NOMO-1 (cell line): ENCODE measurements around the gene SH2B3.
"Not testable (repeated sequence)": the region's sequence is repeated elsewhere in the genome, so short reads cannot be mapped to it uniquely, and the experiment has no call there.

Source experiments
- DNase-seq, 2 experiments: peaks; one replicate each; lab custom pipeline; 2025; ENCODE audit not compliant: unreplicated experiment in 2 of 2; lab: John Stamatoyannopoulos, UW

Gene SH2B3

DNA sequence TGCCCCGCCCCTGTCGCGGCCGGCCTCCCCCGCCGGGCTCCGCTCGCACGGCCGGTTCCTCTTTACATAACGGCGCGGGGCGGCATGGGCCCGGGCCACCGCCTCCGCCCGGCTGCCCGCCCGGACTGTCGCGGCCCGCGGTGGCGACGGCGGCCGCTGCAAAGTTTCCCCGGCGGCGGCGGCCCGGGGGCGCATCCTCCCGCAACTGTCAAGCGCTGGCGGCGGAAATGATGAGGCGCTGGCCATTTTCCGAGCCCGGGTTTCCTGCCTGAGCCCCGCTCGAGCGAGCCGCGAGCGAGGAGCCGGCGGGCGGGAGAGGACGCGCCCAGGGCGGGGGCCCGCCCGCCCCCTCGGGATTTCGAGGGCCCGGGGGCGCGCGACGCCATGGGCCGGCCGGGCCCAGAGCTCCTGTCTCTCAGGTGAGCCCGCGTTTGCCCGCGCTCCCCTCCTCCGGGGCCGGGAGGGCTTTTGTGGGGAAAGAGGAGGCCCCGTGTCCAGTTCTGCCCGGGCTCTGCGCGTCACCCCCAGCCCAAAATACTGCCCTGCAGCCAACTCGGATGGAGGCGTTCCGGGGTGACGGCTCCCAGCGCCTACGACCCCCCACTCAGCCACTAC, at the start of gene SH2B3:
SH2B3 (plus strand) TSS at position 65 of the 615 bp plus-strand sequence. CDS start 12,223 bp downstream, outside the sequence.
- no peak for DNase-seq

DNA sequence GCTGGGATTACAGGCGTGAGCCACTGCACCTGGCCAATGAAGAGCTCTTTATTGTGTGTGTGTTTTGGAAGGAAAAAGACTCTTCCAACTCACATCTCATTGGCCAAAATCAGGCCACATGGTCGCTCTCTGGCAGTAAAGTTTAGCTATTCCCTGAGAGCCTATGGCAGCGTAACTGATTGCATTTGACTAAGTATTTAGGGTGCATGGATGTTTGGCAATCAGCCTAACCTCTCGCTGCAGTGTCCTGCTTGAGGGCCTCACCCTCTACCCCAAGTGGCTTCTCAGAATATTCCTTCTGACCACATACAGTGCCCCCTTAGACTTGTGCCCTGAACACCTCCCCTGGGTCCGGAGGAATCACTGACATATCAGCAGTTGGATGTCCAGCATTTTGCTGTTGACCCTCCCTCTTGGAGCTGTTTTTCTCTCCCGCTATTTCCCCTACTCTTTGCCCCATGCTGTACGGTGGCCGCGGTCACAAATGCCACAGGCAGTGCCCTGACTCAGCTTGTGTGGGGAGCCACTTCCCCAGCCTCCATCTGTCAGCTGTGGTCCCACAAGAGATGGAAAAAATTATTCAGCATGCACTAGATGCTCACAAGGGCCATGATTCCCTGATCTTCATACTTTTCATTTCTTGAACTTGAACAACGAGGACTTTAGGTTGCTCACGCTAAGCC, 46.4 kb upstream of the SH2B3 start:
- DNase-seq, result peak in 1 of 2 experiments; percentile 49

DNA sequence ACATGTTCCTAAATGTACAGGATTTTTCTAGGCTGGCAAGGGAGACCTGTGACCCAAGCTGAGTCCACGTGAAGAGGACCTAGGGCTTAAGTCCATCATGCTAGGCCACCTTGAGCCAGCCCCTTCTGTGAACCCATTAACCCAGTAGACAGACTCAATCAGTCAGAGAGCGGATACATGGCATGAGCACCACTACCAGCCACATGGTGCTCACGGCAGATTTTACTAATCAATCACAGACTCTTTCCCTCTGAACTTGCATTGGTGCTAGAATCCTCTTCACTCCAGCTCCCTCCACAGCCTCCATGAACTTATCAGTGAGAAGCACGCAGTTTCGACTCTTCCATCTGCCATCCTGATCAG, 45.8 kb upstream of the SH2B3 start:
- no peak for DNase-seq

DNA sequence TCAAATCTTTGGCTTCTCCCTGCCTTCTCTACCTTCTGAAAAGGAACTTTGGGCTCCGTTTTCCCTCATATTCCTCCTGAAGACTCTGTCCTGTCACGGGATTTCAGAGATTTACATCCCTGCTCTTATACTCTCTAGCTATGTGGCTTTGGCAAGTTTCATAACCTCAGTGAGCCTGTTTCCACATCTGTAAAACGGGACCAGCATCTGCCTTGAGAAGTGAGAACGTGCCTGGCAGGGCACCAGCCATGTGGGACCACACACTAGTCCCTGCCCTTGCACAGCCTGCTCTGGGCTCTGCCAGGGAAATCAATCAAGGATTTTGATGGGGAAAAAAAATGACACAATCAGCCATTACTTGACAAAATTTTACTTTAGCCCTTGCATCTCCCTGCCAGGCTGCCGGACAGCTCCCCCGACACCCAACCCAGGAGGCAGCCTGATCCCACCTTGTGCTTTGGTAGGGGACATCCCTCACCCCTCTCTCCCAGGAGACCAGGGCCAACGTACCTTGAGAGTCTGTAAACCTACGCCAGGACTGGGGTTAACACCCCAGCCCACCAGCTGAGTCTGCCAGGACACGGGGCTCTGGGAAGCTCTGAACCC, 45.3 kb upstream of the SH2B3 start:
- no peak for DNase-seq

DNA sequence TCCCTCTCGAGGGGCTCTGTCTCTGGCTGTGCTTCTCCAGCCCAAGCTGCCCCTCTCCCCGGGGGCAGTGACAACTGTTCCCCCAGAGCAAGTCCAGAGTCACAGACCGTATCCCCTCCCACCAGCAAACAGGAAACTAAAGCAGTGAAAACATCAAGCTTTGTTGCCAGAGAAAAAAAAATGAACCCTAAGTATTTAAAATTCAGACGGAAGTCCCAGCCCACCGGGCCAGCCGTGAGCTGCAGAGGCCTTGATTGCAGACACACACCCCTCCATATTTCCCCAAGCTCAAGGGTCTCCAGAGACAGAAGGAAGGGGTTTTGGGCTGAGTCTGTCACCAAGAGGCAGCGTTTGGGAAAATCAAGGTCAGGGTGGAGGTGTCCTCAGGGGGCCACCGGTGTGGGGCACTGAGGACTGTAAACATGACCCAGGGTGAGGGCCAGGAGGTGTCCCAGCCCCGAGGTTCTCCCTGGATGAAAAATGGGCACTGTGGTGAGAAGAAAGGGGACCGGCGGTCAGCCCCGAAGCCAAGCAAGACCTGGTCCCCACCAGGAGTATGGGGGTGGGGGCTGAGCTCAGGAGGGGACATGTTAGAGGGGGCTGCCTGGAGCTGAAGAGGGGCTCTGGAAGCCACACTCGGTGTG, 44.5 kb upstream of the SH2B3 start:
- no peak for DNase-seq

DNA sequence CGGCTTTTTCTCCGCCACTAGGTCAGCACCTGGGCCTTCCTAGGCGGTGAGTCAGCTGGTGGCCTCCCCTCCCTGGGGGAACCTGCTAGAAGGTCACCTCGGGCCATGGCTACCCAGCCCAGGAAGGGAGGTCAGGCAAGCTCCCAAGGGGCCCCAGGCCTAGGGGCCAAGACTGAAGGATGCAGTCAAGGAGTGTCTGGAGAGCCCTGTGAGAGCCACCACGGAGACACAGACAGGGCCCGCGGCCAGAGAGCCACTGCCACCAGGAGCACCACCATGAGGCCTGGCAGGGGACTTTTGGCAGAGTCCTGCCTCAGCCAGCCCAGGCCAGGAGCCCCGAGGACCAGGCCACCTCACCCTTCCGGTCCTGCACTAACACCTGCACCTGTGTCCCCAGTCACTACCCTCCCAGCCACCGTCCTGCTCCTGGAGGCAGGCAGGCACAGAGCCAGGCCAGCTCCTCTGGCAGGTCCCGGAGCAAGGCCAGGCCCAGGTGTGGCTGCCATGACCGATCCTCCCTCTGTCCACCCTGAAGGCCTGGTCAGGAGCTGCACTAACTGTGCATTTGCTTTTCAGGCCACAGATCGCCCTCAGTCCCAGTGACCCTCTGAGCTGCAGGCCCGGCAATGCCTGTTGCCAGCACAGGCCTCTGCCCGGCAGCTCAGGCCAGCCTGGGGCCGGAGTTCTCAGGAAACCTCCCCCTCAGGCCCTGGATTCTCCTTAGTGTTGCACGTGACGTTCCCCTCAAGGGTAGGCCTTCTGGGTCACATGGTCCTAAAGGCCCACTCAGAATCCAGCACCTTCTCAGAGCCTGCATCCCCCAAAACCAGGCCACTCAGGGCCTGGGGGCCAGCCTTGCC, 43.8 kb upstream of the SH2B3 start:
- DNase-seq, result no peak

DNA sequence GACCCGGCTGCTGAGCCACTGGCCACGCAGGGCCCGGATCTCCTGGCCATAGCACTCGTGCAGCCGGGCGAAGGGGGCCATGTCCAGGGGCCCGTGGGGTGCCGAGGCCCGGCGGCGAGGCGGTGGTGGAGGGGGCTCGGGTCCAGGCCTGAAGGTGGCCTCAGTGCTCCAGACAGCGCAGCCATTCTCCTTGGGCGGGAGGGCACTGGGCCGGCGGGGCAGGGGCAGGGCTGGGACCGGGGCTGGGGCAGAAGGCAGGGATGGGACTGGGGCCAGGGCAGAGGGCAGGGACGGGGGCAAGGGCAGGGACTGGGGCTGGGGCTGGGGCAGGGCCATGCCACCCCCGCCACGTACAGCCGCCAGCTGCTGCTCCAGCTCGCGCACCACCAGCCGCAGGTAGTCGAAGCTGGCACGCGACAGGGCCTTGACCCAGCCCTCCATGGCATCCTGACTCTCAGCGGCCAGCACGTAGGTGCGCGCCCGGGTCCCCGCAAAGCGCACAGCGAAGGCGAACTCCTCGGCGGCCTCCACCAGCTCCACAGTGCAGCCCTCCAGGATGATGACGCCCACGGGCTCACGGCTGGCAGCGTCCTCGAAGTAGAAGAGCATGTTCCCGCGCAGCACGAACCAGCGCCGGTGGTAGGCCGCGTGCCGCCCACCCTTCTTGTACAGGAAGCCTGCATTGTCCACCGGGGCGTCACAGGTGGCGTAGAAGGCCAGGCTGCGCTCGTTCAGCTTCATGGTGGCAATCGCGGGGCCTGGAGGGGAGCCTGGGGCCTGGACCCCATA, 42.8 kb upstream of the SH2B3 start:
- no peak for DNase-seq

DNA sequence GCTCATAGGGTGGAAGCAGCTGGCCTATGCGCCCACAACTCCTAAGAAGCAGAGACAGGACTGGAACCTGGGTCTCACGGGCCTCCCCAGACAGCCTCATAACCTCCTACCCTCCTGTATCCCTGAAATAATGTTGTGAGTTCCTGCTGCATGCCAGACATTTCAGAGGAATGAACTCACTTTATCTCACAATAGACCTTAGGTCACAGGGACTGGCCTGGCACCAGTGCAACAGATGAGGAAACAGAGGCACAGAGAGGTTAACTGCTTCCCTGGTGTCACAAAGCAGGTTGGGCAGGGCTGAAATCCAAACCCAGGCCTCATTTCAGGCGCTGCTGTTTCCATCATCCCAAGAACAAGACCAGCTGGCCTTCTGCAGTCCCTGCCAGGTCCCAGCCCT, 42.1 kb upstream of the SH2B3 start:
- DNase-seq, result no peak

DNA sequence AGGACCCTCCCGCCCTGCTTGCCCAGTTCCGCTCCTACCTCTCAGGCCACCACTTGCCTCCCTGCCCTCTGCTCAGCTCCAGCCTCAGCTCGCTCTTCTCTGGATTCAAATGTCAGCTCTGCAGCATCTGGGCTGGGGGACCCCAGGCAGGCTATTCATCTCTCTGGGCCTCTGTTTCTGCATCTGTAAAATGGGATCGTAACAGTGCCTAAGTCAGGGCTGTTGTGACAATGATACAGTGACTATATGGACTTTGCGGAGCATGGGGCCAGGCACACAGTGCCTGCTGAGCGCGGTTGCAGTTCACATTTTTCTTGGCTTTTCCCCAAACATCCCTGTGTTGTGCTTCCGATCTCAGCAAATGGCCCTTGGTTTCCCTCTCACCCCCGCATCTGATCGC, 39.6 kb upstream of the SH2B3 start:
- DNase-seq, result no peak

DNA sequence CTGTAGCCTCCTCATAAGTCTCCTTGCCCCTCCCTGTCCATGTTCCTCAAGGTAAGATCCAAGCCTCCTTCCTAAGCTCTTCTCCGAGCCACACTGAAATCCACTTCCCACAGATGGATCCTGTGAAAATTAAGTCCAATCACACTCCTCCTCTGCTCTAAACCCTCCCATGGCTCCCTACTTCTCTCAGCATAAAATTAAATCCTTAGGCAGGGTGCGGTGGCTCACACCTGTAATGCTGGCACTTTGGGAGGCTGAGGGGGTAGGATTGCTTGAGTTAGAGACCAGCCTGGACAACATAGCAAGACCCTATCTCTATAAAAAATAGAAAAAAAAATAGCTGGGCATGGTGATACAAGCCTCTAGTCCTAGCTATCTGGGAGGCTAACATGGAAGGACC, 39.1 kb upstream of the SH2B3 start:
- DNase-seq, result no peak

DNA sequence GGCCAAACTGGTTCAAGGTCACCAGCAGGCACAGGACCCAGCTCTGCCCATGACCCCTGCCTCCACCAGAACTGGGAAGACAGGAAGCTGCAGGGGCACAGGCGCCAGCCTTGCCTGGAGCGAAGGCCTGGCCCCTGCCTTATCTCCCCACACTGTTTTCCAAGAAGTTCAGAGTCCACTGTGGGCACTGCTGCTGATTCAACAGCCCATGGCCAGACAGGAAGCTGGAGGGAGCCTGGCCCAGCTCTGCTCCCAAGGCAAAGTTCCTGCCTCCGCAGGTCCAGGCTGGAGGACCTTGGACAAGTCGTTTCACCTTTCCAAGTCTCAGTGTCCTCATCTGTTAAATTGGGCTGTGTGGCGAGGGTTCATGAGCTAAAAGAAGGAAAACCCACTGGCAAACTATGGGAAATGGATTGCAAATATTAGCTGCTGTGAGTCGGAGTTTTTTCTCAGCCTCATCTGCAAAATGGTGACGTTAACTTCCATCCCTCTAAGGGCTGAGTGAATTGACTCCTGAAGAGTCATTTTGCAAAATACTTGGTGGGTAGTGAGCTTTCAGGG, 38.0 kb upstream of the SH2B3 start:
- no peak for DNase-seq

DNA sequence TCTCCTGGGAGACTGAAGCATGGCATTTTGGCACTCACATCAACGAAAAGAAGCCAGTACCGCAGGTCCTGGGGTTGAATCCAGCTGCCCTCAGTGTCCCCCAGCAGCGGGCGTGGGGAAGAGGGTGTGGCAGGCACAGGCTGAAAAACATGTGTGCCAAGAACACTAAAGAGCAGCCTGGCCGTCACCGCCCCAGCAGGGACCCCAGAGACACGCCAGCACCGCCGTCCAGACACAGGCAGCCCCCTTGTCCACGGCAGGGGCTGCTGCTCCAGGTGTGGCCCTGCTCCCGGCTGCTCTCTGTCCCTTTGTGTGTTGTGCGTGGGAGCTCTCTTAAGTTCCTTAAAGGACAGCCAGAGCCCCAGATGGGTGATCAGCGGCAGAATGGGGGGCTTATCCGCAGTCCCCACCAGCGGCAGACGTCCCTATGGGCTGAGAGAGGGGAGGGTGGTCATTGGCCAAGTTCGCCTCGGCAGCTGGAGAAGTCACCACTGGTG, 37.4 kb upstream of the SH2B3 start:
- DNase-seq, result no peak

DNA sequence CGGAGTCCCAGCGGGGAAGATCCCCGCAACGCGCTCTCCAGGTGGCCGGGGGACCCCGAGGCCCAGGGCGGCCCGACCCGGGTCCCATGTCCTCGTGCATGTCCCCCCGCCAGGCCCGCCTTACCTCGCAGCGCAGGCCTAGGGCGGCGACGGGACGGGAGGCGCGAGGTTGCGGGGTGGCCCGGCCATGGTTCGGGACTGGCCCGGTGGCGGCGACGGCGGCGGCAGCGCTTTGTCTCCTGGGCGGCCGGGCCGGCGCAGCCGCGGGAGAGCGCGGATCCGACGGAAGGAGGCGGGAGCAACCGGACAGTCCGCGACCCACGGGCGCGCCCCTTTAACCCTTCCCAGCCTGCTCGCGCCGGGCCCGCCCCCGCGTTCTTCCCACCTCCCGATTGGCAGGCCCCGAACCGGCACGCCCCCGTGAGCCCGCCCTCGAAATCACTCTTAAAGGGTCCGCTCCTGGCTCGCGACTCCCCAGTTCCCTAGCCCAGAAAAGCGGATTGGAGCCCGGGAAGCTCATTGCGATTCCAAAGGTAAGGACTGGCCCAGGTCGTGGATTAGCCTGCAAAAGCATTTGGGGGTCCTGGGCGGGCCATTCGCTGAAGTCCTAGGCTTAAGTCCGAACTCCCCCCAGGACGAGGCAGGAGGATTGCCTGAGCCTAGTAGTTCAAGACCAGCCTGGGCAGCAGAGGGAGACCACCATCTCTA, 36.8 kb upstream of the SH2B3 start, which contains the start of gene PHETA1:
PHETA1 (minus strand) TSS at position 308 of the 708 bp plus-strand sequence. CDS start 5,668 bp downstream, outside the sequence.
- DNase-seq, result peak; percentile 78 to 90

DNA sequence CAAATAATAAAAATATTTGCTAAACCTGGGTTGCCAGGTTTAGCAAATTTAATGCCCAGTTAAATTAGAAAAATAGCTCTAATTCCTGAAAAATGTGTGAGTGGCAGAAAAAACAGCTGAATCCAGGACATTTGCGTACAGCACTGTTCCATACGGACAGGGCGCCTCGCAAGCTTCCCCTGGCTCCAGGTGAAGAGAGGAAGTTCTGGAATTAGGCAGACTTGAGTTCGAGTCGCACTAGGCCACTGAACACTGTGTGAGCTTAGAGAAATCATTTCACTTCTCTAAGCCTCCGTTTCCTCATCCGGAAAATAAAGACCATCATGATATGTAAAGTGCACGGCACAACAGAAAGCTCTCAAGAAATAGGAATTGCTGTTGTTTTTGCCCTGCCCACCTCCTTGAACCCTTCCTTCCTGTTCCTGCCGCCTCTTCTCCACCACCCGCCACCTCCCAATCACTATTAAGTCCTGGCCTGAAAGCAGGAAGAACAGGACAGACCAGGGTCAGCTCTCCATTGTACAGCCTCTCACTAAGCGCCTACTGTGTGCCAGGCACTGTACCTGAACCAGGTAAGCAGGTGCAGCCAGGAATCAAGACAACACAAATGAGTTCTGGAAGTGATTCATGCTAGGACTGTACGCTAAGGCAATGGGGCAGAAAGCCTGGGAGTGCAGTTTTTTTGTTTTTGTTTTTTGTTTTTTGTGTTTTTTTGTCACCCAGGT, 36.1 kb upstream of the SH2B3 start:
- DNase-seq, result no peak

DNA sequence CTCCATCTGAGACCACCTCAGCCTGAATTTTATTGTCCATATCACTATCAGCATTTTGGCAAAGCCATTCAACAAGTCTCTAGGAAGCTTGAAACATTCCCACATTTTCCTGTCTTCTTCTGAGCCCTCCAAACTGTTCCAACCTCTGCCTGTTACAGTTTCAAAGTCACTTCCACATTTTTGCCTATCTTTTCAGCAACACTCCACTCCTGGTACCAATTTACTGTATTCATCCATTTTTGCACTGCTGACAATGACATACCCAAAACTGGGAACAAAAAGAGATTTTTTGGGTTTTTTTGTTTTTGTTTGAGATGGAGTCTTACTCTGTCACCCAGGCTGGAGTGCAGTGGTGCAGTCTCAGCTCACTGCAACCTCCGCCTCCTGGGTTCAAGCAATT, 32.5 kb upstream of the SH2B3 start:
- DNase-seq, result not testable (repeated sequence)

DNA sequence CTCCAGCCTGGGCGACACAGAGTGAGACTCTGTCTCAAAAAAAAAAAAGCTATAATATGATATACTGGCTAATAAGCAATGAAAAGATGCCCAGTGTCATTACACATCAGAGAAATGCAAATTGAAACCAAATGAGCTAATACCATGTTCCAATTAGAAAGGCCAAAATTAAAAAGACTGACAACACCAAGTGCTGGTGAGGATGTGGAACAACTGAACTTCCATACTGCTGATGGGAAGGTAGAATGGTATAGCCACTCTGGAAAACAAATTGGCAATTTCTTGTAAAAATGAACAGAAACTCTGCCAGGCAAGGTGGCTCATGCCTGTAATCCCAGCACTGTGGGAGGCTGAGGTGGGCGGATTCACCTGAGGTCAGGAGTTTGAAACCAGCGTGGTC, 28.3 kb upstream of the SH2B3 start:
- no peak for DNase-seq

DNA sequence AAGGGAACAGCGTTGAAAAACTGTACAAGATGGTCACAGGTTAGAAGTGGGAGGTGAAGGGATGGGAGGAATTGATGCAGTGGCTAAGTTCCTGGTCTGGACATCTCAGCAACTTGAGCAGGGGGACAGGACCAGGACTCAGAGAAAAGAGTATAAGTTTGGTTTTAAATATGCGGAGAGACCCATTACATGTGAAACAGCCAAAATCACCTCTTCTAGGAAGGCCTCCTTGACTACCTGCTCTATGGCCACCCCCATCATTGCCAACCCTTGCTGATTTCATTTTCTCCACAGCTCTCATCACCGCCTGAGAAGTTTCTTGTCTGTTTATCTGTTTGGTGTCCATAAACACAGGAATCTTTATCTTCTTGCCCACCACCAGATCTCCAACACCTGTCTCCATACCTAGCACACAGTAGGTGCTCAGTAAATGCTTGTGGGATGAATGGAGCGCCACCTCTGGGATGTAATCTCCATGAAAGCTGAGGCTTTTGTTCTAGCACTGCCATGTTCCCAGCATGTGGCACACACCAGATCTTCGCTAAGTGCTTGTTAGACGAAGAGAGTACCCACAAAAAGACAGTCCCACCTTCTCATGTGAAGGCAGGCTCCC, 25.7 kb upstream of the SH2B3 start:
- DNase-seq, result no peak

DNA sequence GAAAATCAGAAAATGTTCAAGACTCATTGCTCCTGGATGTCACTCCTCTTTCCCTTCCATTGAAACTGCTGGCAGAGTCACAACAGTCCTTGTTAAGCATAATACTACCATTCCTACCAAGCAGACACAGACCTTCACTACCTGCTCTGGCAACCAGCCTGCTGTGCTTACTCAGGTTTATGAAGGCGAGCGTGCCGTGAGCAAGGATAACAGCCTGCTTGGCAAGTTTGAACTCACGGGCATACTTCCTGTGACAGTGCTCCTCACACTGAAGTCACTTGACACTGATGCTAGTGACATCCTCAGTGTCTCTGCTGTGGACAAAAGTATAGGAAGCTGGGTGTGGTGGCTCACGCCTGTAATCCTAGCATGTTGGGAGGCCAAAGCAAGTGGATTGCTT, 21.1 kb upstream of the SH2B3 start:
- DNase-seq, result no peak
